DMS114 treated with DMSO at 0.1 percent for 48 hours (cell line): ENCODE measurements around the gene IL3.

Experiments
- DNase-seq: peaks from one replicate; lab custom pipeline; 2025; ENCODE audit not compliant: unreplicated experiment; lab: John Stamatoyannopoulos, UW

IL3 gene

GRCh38 chr5:132025403-132025971, 35.0 kb upstream of the IL3 start:
- DNase-seq, result no peak

- no peak for DNase-seq
Observed at GRCh38 chr5:132026516-132027008, 33.9 kb upstream of the IL3 start.

GRCh38 chr5:132027027-132027426, 33.4 kb upstream of the IL3 start:
- no peak for DNase-seq

- no peak for DNase-seq
Observed at GRCh38 chr5:132029609-132030330, 30.7 kb upstream of the IL3 start.

GRCh38 chr5:132030610-132031009, 29.8 kb upstream of the IL3 start:
- no peak for DNase-seq

- DNase-seq, result no peak
Observed at GRCh38 chr5:132032196-132032595, 28.3 kb upstream of the IL3 start.

GRCh38 chr5:132033122-132033521, 27.3 kb upstream of the IL3 start:
- no peak for DNase-seq

- no peak for DNase-seq
Observed at GRCh38 chr5:132037353-132037752, 23.1 kb upstream of the IL3 start.

- DNase-seq, result no peak
Observed at GRCh38 chr5:132044207-132044606, 16.2 kb upstream of the IL3 start.

GRCh38 chr5:132046880-132047299, 13.6 kb upstream of the IL3 start:
- no peak for DNase-seq

GRCh38 chr5:132049093-132049492, 11.4 kb upstream of the IL3 start:
- DNase-seq, result no peak

GRCh38 chr5:132049559-132049958, 10.9 kb upstream of the IL3 start:
- DNase-seq, result no peak

- no peak for DNase-seq
Observed at GRCh38 chr5:132050136-132050535, 10.3 kb upstream of the IL3 start.

GRCh38 chr5:132050661-132051552, 9.5 kb upstream of the IL3 start:
- DNase-seq, result no peak

- no peak for DNase-seq
Observed at GRCh38 chr5:132052520-132052919, 7.9 kb upstream of the IL3 start.

GRCh38 chr5:132053483-132053882, 7.0 kb upstream of the IL3 start:
- DNase-seq, result no peak

GRCh38 chr5:132054031-132054696, 6.3 kb upstream of the IL3 start:
- DNase-seq, result no peak

- DNase-seq, result no peak
Observed at GRCh38 chr5:132054697-132055440, 5.6 kb upstream of the IL3 start.

GRCh38 chr5:132055441-132055807, 5.0 kb upstream of the IL3 start:
- no peak for DNase-seq

- DNase-seq, result no peak
Observed at GRCh38 chr5:132055808-132056609, 4.4 kb upstream of the IL3 start.
